Karpas-422 (cell line): ENCODE data around the gene RBPJ. TPM values are rescaled to one million over a fixed set of nuclear protein-coding genes. Genes with fewer than 3 reads are reported as not detected.
"Not testable (repeated sequence)": the region's sequence is repeated elsewhere in the genome, so short reads cannot be mapped to it uniquely, and the experiment has no call there.

Experiments
- DNase-seq: peaks from one replicate; pipeline ENCODE4 v3.0.0-alpha.2; 2015
- H2AFZ ChIP-seq: fragments of 200-600 bp; sonication (generic); 2 replicates; pipeline ENCODE4 v1.6.1; 2014; ENCODE audit warnings: antibody characterized with exemption, low read length, mixed read lengths
- H3K27ac ChIP-seq: fragments of 200-600 bp; sonication (generic); 2 replicates; pipeline ENCODE4 v1.5.1; 2014; ENCODE audit warnings: mild to moderate bottlenecking, low read length, moderate library complexity
- H3K27me3 ChIP-seq: fragments of 200-600 bp; sonication (generic); 2 replicates; pipeline ENCODE4 v1.6.1; 2014; ENCODE audit warnings: low read length, mixed read lengths
- H3K36me3 ChIP-seq: fragments of 200-600 bp; sonication (generic); 2 replicates; pipeline ENCODE4 v1.6.1; 2014; ENCODE audit warnings: low read length, mixed read lengths; ENCODE audit not compliant: insufficient read depth
- H3K4me1 ChIP-seq: fragments of 200-600 bp; sonication (generic); 2 replicates; pipeline ENCODE4 v1.6.1; 2014; ENCODE audit warnings: mild to moderate bottlenecking, low read length, mixed read lengths
- H3K4me2 ChIP-seq: fragments of 200-600 bp; sonication (generic); 2 replicates; pipeline ENCODE4 v1.6.1; 2014; ENCODE audit warnings: low read length, low read depth, mild to moderate bottlenecking; ENCODE audit not compliant: poor library complexity, severe bottlenecking
- H3K4me3 ChIP-seq: fragments of 200-600 bp; sonication (generic); 2 replicates; pipeline ENCODE4 v1.5.1; 2014; ENCODE audit warnings: mild to moderate bottlenecking, antibody characterized with exemption, low read length, mixed read lengths
- H3K79me2 ChIP-seq: fragments of 200-600 bp; sonication (generic); 2 replicates; pipeline ENCODE4 v1.6.1; 2014; ENCODE audit warnings: mild to moderate bottlenecking, low read length, mixed read lengths
- H3K9ac ChIP-seq: fragments of 200-600 bp; sonication (generic); 2 replicates; pipeline ENCODE4 v1.6.0; 2014; ENCODE audit warnings: low read length
- H3K9me2 ChIP-seq: fragments of 200-600 bp; sonication (generic), shearing (Covaris generic); replicated peaks from 2 replicates; pipeline ENCODE4 v1.6.0; 2014; ENCODE audit warnings: mild to moderate bottlenecking, low read length, moderate library complexity; ENCODE audit not compliant: insufficient read depth
- H3K9me3 ChIP-seq: fragments of 300-700, 200-600 bp; sonication (generic); 2 replicates; pipeline ENCODE4 v1.6.1; 2014; ENCODE audit warnings: low read length, mixed read lengths
- H4K20me1 ChIP-seq: fragments of 200-600 bp; sonication (generic); 2 replicates; pipeline ENCODE4 v1.6.1; 2014; ENCODE audit warnings: mild to moderate bottlenecking, antibody characterized with exemption, low read length, low read depth; ENCODE audit not compliant: insufficient read depth
- total RNA-seq: library from RNA; depleted of rRNA; stranded (reverse); fragments of >200 nt; shearing (Covaris generic); gene quantifications from 2 replicates; pipeline ENCODE4 v1.2.3, GENCODE V29; 2014; ENCODE audit warnings: low replicate concordance

Gene RBPJ
- total RNA-seq, 1 experiment from 2014 or later = 36.8 TPM

- Histone ChIP-seq H3K27me3 (no peaks in the 10 kb centered on the region), H3K4me3 (no peak overlapping the region), H2AFZ (no peak overlapping the region), H3K79me2 (peaks cover 63% of the 10 kb centered on the region), H3K9me2 (no peaks in the 10 kb centered on the region), H3K9ac (no peak overlapping the region), H3K9me3 (no peaks in the 10 kb centered on the region), H4K20me1 (0 out of 2 replicates have a peak, but pooled peaks cover 17% of the 10 kb centered on the region), H3K36me3 (no peaks in the 10 kb centered on the region), H3K27ac (no peak overlapping the region), H3K4me2 (no peak overlapping the region), H3K4me1 (0 out of 2 replicates have a peak, but pooled peaks cover 4% of the 10 kb centered on the region)
- no peak for DNase-seq
These were observed 34.7 kb downstream of the RBPJ start for GRCh38 chr4:26355392-26356052.

- H3K9ac ChIP-seq = no peak overlapping the region
- peaks cover 62% of the 10 kb centered on the region for H3K79me2 ChIP-seq
- H3K27me3 ChIP-seq = no peaks in the 10 kb centered on the region
- H3K4me2 ChIP-seq = no peak overlapping the region
- no peak overlapping the region for H3K27ac ChIP-seq
- no peak overlapping the region for H3K4me3 ChIP-seq
- H3K36me3 ChIP-seq = no peaks in the 10 kb centered on the region
- no peaks in the 10 kb centered on the region for H3K9me2 ChIP-seq
- DNase-seq = no peak
- no peaks in the 10 kb centered on the region for H3K9me3 ChIP-seq
- H4K20me1 ChIP-seq = 0 out of 2 replicates have a peak, but pooled peaks cover 16% of the 10 kb centered on the region
- 0 out of 2 replicates have a peak, but pooled peaks cover 4% of the 10 kb centered on the region for H3K4me1 ChIP-seq
- no peak overlapping the region for H2AFZ ChIP-seq
These were observed 35.3 kb downstream of the RBPJ start for GRCh38 chr4:26356081-26356501.

- not testable (repeated sequence) for H3K36me3 ChIP-seq, H3K9ac ChIP-seq, H3K4me3 ChIP-seq, H3K27me3 ChIP-seq, H3K27ac ChIP-seq, DNase-seq, H2AFZ ChIP-seq, H3K4me2 ChIP-seq, H4K20me1 ChIP-seq, H3K4me1 ChIP-seq, H3K9me2 ChIP-seq, H3K9me3 ChIP-seq
- peaks cover 58% of the 10 kb centered on the region for H3K79me2 ChIP-seq
These were observed 38.7 kb downstream of the RBPJ start for GRCh38 chr4:26359521-26359920.

GRCh38 chr4:26360273-26360672 is 39.5 kb downstream of the RBPJ start:
- no peak overlapping the region for H3K4me3 ChIP-seq
- H2AFZ ChIP-seq = no peak overlapping the region
- H3K27me3 ChIP-seq = no peaks in the 10 kb centered on the region
- DNase-seq = no peak
- no peaks in the 10 kb centered on the region for H3K9me2 ChIP-seq
- no peak overlapping the region for H3K9ac ChIP-seq
- H3K4me1 ChIP-seq = 0 out of 2 replicates have a peak, but pooled peaks cover 4% of the 10 kb centered on the region
- H3K27ac ChIP-seq = no peak overlapping the region
- H3K9me3 ChIP-seq = no peaks in the 10 kb centered on the region
- H4K20me1 ChIP-seq = 0 out of 2 replicates have a peak, but pooled peaks cover 5% of the 10 kb centered on the region
- no peak overlapping the region for H3K4me2 ChIP-seq
- peaks cover 61% of the 10 kb centered on the region for H3K79me2 ChIP-seq
- no peaks in the 10 kb centered on the region for H3K36me3 ChIP-seq

- peaks cover 61% of the 10 kb centered on the region for H3K79me2 ChIP-seq
- H3K9me2 ChIP-seq = no peaks in the 10 kb centered on the region
- no peak overlapping the region for H3K4me2 ChIP-seq
- no peak for DNase-seq
- no peak overlapping the region for H3K9ac ChIP-seq
- 0 out of 2 replicates have a peak, but pooled peaks cover 4% of the 10 kb centered on the region for H3K4me1 ChIP-seq
- peaks cover 5% of the 10 kb centered on the region for H4K20me1 ChIP-seq
- no peak overlapping the region for H3K27ac ChIP-seq
- no peaks in the 10 kb centered on the region for H3K36me3 ChIP-seq
- no peaks in the 10 kb centered on the region for H3K27me3 ChIP-seq
- H2AFZ ChIP-seq = no peak overlapping the region
- H3K4me3 ChIP-seq = no peak overlapping the region
- H3K9me3 ChIP-seq = no peaks in the 10 kb centered on the region
These were observed 40.0 kb downstream of the RBPJ start for GRCh38 chr4:26360864-26361263.

GRCh38 chr4:26361297-26361696 is 40.5 kb downstream of the RBPJ start:
- Histone ChIP-seq H3K4me1 (no peaks in the 10 kb centered on the region), H3K9me3 (no peaks in the 10 kb centered on the region), H3K79me2 (peaks cover 60% of the 10 kb centered on the region), H3K4me2 (no peak overlapping the region), H3K27ac (no peak overlapping the region), H3K36me3 (no peaks in the 10 kb centered on the region), H4K20me1 (peaks cover 7% of the 10 kb centered on the region), H3K4me3 (no peak overlapping the region), H3K9me2 (no peaks in the 10 kb centered on the region), H3K9ac (no peak overlapping the region), H2AFZ (no peak overlapping the region), H3K27me3 (no peaks in the 10 kb centered on the region)
- no peak for DNase-seq

GRCh38 chr4:26362745-26363439 is 42.1 kb downstream of the RBPJ start:
- no peaks in the 10 kb centered on the region for H3K36me3 ChIP-seq
- no peak overlapping the region for H3K4me2 ChIP-seq
- peaks cover 7% of the 10 kb centered on the region for H4K20me1 ChIP-seq
- no peak overlapping the region for H3K27ac ChIP-seq
- peaks cover 51% of the 10 kb centered on the region for H3K79me2 ChIP-seq
- DNase-seq = no peak
- no peaks in the 10 kb centered on the region for H3K4me1 ChIP-seq
- H3K27me3 ChIP-seq = no peaks in the 10 kb centered on the region
- no peak overlapping the region for H3K4me3 ChIP-seq
- no peaks in the 10 kb centered on the region for H3K9me2 ChIP-seq
- no peak overlapping the region for H2AFZ ChIP-seq
- H3K9me3 ChIP-seq = no peaks in the 10 kb centered on the region
- H3K9ac ChIP-seq = no peak overlapping the region

- no peaks in the 10 kb centered on the region for H3K9me3 ChIP-seq
- H3K27me3 ChIP-seq = no peaks in the 10 kb centered on the region
- no peaks in the 10 kb centered on the region for H3K4me1 ChIP-seq
- no peak overlapping the region for H3K4me3 ChIP-seq
- no peak overlapping the region for H3K27ac ChIP-seq
- H3K9ac ChIP-seq = no peak overlapping the region
- peaks cover 39% of the 10 kb centered on the region for H3K79me2 ChIP-seq
- H3K9me2 ChIP-seq = no peaks in the 10 kb centered on the region
- H3K36me3 ChIP-seq = no peaks in the 10 kb centered on the region
- H4K20me1 ChIP-seq = peaks cover 10% of the 10 kb centered on the region
- DNase-seq = no peak
- no peak overlapping the region for H3K4me2 ChIP-seq
- no peak overlapping the region for H2AFZ ChIP-seq
These were observed 44.8 kb downstream of the RBPJ start for GRCh38 chr4:26365537-26366150.
